ENCODE measurements around the gene STXBP3. TPM values are rescaled to one million over a fixed set of nuclear protein-coding genes. Genes with fewer than 3 reads are reported as not detected.

Gene STXBP3
- total RNA-seq, 1 experiment from 2014 or later, result 24.4 TPM

- intact Hi-C loops (cut with micrococcal nuclease; ENCODE audit: unreplicated experiment), result no loop called here
- TF ChIP-seq CTCF (conservative IDR thresholded peaks at IDR 0.05; ENCODE audit: low read depth, low read length) (no peak), EZH2 (IDR thresholded peaks at IDR 0.05; ENCODE audit: borderline replicate concordance, low read depth, low read length, poor library complexity, severe bottlenecking) (no peak)
- Histone ChIP-seq H3K36me3 (ENCODE audit: insufficient read depth, low read length, poor library complexity, severe bottlenecking) (no peaks in the 10 kb centered on the region), H3K9me3 (ENCODE audit: low read depth, low read length, poor library complexity, severe bottlenecking) (no peaks in the 10 kb centered on the region), H3K27me3 (replicated peaks; ENCODE audit: insufficient read depth, low read depth, low read length, poor library complexity) (no peaks in the 10 kb centered on the region), H3K4me3 (ENCODE audit: low read depth, low read length, poor library complexity, severe bottlenecking) (no peak overlapping the region), H3K4me1 (ENCODE audit: insufficient read depth, low read length, poor library complexity, severe bottlenecking) (peaks cover 30% of the 10 kb centered on the region), H3K27ac (ENCODE audit: low read depth, low read length, poor library complexity, severe bottlenecking) (no peak overlapping the region)
- no TSS peak for BruUV-seq (replicated peaks)
- ChIA-PET CTCF (no interaction called here), POLR2A (ENCODE audit: low non-redundant PET) (interaction anchor here (0.6 kb wide), 1 partner anchor 9 kb away, joined by 7 read pairs; no protein-coding TSS in a partner anchor)
- no peak for DNase-seq (ENCODE audit: low spot score)
Measured at GRCh38 chr1:108817811-108818210, 71.3 kb downstream of the STXBP3 start.

DNA sequence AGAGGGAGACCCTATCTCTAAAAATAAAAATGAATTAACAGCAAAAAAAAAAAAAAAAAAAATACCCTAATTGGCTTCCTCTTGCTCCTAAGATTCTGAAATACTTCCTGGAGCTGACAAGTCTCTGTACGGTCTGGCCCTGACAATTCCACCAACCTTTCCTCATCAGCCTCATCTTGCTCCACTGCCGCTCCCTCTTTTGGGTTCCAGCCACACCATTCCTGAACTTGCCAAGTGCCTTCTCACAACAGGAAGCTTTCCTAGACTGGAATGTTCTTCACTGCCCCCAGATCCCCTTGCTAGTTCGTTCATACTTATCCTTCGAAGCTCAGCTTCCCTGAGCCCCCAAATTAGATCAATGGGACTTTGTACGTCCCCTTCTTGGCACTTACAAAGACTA, 73.4 kb downstream of the STXBP3 start:
- TF ChIP-seq CTCF (conservative IDR thresholded peaks at IDR 0.05; ENCODE audit: low read depth, low read length) (no peak), EZH2 (IDR thresholded peaks at IDR 0.05; ENCODE audit: borderline replicate concordance, low read depth, low read length, poor library complexity, severe bottlenecking) (no peak)
- BruUV-seq (replicated peaks), result no TSS peak
- H3K27me3 ChIP-seq (replicated peaks; ENCODE audit: insufficient read depth, low read depth, low read length, poor library complexity), result no peaks in the 10 kb centered on the region
- peaks cover 19% of the 10 kb centered on the region for H3K4me1 ChIP-seq (ENCODE audit: insufficient read depth, low read length, poor library complexity, severe bottlenecking)
- no peak overlapping the region for H3K4me3 ChIP-seq (ENCODE audit: low read depth, low read length, poor library complexity, severe bottlenecking)
- H3K27ac ChIP-seq (ENCODE audit: low read depth, low read length, poor library complexity, severe bottlenecking), result no peak overlapping the region
- POLR2A ChIA-PET (ENCODE audit: low non-redundant PET), result no interaction called here
- CTCF ChIA-PET, result no interaction called here
- no peak for DNase-seq (ENCODE audit: low spot score)
- H3K36me3 ChIP-seq (ENCODE audit: insufficient read depth, low read length, poor library complexity, severe bottlenecking), result no peaks in the 10 kb centered on the region
- no peaks in the 10 kb centered on the region for H3K9me3 ChIP-seq (ENCODE audit: low read depth, low read length, poor library complexity, severe bottlenecking)
- intact Hi-C loops (cut with micrococcal nuclease; ENCODE audit: unreplicated experiment), result no loop called here

GRCh38 chr1:108823632-108824031, 77.2 kb downstream of the STXBP3 start:
- CTCF ChIA-PET, result no interaction called here
- no peak overlapping the region for H3K27ac ChIP-seq (ENCODE audit: low read depth, low read length, poor library complexity, severe bottlenecking)
- no peaks in the 10 kb centered on the region for H3K36me3 ChIP-seq (ENCODE audit: insufficient read depth, low read length, poor library complexity, severe bottlenecking)
- intact Hi-C loops (cut with micrococcal nuclease; ENCODE audit: unreplicated experiment), result no loop called here
- POLR2A ChIA-PET (ENCODE audit: low non-redundant PET), result no interaction called here
- no peaks in the 10 kb centered on the region for H3K27me3 ChIP-seq (replicated peaks; ENCODE audit: insufficient read depth, low read depth, low read length, poor library complexity)
- TF ChIP-seq CTCF (conservative IDR thresholded peaks at IDR 0.05; ENCODE audit: low read depth, low read length) (no peak), EZH2 (IDR thresholded peaks at IDR 0.05; ENCODE audit: borderline replicate concordance, low read depth, low read length, poor library complexity, severe bottlenecking) (no peak)
- no TSS peak for BruUV-seq (replicated peaks)
- peaks cover 3% of the 10 kb centered on the region for H3K4me1 ChIP-seq (ENCODE audit: insufficient read depth, low read length, poor library complexity, severe bottlenecking)
- no peaks in the 10 kb centered on the region for H3K9me3 ChIP-seq (ENCODE audit: low read depth, low read length, poor library complexity, severe bottlenecking)
- DNase-seq (ENCODE audit: low spot score), result no peak
- no peak overlapping the region for H3K4me3 ChIP-seq (ENCODE audit: low read depth, low read length, poor library complexity, severe bottlenecking)

All from A673 (cell line).